CD4-positive, alpha-beta T cell (primary cell): ENCODE data around the gene SMAD3. TPM values are rescaled to one million over a fixed set of nuclear protein-coding genes. Genes with fewer than 3 reads are reported as not detected.

Source experiments
- ATAC-seq: fragments of 200-7000 bp; cut with Tn5 transposase; one replicate; pipeline ENCODE4 v1.10.0; 2022; ENCODE audit warnings: mild to moderate bottlenecking; ENCODE audit not compliant: poor library complexity
- CTCF ChIA-PET: fragments of 350-600 bp; sonication (Branson Sonifier 250); formaldehyde crosslinking; loops from one replicate; lab custom pipeline; 2021; ENCODE audit warnings: antibody characterized with exemption, inconsistent platforms; lab: Charles Lee
- POLR2A ChIA-PET: fragments of 350-600 bp; sonication (Branson Sonifier 250); formaldehyde crosslinking; loops from one replicate; lab custom pipeline; 2021; ENCODE audit warnings: antibody characterized with exemption, inconsistent platforms; lab: Charles Lee
- DNase-seq, 14 experiments: peaks; one replicate each; pipeline ENCODE4 v3.0.0-alpha.2; 2013 to 2020; ENCODE audit warnings: mixed read lengths in 2 of 14
- H3K27ac ChIP-seq, 2 donors: one replicate each; pipeline versions ENCODE4 v1.5.1 to v1.7.0; 2013; ENCODE audit warnings: low read length in 2 of 2, low read depth in 1 of 2, mild to moderate bottlenecking in 1 of 2
- H3K27me3 ChIP-seq, 2 experiments: 1 replicate in 1 of 2; 2 replicates in 1 of 2; pipeline versions ENCODE4 v1.6.1 to v1.7.0; 2013; ENCODE audit warnings: low read length in 2 of 2, control low read depth in 1 of 2, mild to moderate bottlenecking in 1 of 2, moderate library complexity in 1 of 2; ENCODE audit not compliant: insufficient read depth in 2 of 2, control insufficient read depth in 1 of 2
- H3K36me3 ChIP-seq: one replicate; pipeline ENCODE4 v1.6.1; 2013; ENCODE audit warnings: low read length, control low read depth; ENCODE audit not compliant: insufficient read depth
- H3K4me1 ChIP-seq: one replicate; pipeline ENCODE4 v1.6.1; 2013; ENCODE audit warnings: low read length, control low read depth; ENCODE audit not compliant: insufficient read depth
- H3K4me3 ChIP-seq: one replicate; pipeline ENCODE4 v1.5.1; 2013; ENCODE audit warnings: mild to moderate bottlenecking, low read length, moderate library complexity
- H3K9me3 ChIP-seq, 2 experiments: 1 replicate in 1 of 2; 2 replicates in 1 of 2; pipeline versions ENCODE4 v1.6.1 to v1.7.0; 2013; ENCODE audit warnings: low read length in 2 of 2, mild to moderate bottlenecking in 2 of 2, control low read depth in 1 of 2, moderate library complexity in 1 of 2; ENCODE audit not compliant: control insufficient read depth in 1 of 2, insufficient read depth in 1 of 2
- H3K27ac Mint-ChIP-seq: one replicate; pipeline ENCODE4 v1.8.0; 2020; ENCODE audit warnings: mixed read lengths
- H3K27me3 Mint-ChIP-seq: one replicate; pipeline ENCODE4 v1.8.0; 2021; ENCODE audit warnings: mixed read lengths
- H3K36me3 Mint-ChIP-seq: one replicate; pipeline ENCODE4 v1.8.0; 2021; ENCODE audit warnings: low read depth, mixed read lengths
- H3K4me1 Mint-ChIP-seq: one replicate; pipeline ENCODE4 v1.8.0; 2021; ENCODE audit warnings: low read depth, mixed read lengths
- H3K4me3 Mint-ChIP-seq: one replicate; pipeline ENCODE4 v1.8.0; 2020; ENCODE audit warnings: mild to moderate bottlenecking, mixed read lengths
- H3K9me3 Mint-ChIP-seq: one replicate; pipeline ENCODE4 v1.8.0; 2020; ENCODE audit warnings: mixed read lengths
- CTCF ChIP-seq: fragments of 200-600 bp; IDR thresholded peaks from one replicate; pipeline ENCODE4 v1.8.0; 2022; ENCODE audit warnings: antibody characterized with exemption, mild to moderate bottlenecking
- intact Hi-C, 2 experiments: fragments of 100-400 bp; cut with DNase I in 1 of 2; cut with micrococcal nuclease in 1 of 2; formaldehyde crosslinking; loops; one replicate each; pipeline versions ENCODE4 v1.15.1 to v1.9.0; 2023 to 2025; cut with DNase I, micrococcal nuclease
- total RNA-seq, 174 experiments: library from RNA in 2 of 174; stranded (reverse) in 2 of 174; gene quantifications; one replicate each; pipeline ENCODE4 v1.2.3 and lab custom pipeline; 2021 to 2026

SMAD3 gene
- total RNA-seq, 2 experiments from 2014 or later: 30.0 to 31.0 TPM

DNA sequence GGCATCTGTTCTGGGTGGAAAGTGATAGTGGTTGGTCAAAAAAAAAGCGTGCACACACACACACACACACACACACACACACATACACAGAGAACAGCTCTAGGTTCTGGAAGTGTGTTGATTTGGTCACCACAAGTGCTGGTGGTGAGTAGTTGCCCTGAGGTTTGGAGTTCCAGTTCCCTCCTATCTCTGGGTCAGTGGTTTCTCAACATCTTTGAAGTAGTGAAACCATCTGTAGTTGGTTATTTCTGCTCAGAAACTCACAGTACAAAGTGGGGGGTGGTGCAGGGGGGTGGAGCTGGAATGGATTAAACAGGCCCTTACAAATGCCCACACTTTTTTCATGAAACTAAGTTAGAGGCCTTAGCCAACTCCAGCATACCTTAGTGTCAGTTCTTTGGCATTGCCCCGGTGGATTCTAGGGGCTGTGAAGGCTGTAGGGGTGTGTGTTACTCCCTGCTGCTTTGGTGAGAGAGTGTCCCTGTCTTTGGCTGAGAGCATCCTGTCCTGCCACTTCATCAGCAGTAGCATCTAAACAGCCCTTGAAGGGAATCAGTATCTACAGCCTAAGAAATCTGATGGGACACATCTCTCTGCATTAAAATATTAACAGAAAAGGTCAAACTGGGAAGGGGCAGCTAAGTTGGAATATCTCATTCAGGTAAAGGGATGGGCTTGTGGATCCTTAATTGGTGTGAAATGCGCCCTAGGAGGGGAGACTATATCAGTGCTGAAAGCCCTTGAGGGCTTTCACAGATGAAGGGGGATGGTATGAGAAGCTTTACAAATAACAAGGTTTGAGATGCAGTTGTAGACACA lies 20.6 kb downstream of the SMAD3 start:
- Mint-ChIP-seq H3K36me3 (no peaks in the 10 kb centered on the region), H3K4me3 (peak overlapping the region; percentile 34), H3K4me1 (peaks cover 95% of the 10 kb centered on the region), H3K27me3 (no peaks in the 10 kb centered on the region), H3K27ac (peak overlapping the region; percentile 89), H3K9me3 (no peaks in the 10 kb centered on the region)
- no peak for TF ChIP-seq CTCF
- peaks cover 3% of the 10 kb centered on the region for H3K36me3 ChIP-seq
- no peak for ATAC-seq
- no peaks in the 10 kb centered on the region for H3K9me3 ChIP-seq
- no peak overlapping the region for H3K27ac ChIP-seq
- intact Hi-C loops: no loop called here
- no peaks in the 10 kb centered on the region for H3K27me3 ChIP-seq
- DNase-seq: peak in 4 of 14 experiments; percentile 4 to 74 (median 64)
- H3K4me1 ChIP-seq: peaks cover 100% of the 10 kb centered on the region
- POLR2A ChIA-PET: interaction anchor here (0.8 to 9.8 kb wide), 5 partner anchors 12 to 20 kb away, joined by 3 to 105 read pairs (median 6); no protein-coding TSS in a partner anchor
- CTCF ChIA-PET: interaction anchor here (1.2 kb wide), 1 partner anchor 27 kb away, joined by 3 read pairs; no protein-coding TSS in a partner anchor
- H3K4me3 ChIP-seq: no peak overlapping the region

DNA sequence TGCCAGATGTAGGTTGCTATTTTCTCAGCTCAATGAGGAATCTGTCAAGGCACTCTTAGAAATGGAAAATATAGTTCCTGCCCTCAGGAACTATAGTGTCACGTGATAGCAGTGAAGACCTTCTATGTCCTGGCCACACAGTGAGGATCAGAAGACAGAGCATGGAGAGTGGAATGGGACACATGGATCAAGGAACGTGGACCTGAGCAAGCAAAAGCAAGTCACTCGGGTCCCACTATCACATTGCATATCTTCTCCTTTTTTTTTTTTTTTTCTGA lies 21.2 kb downstream of the SMAD3 start:
- DNase-seq: no peak
- H3K36me3 Mint-ChIP-seq: no peaks in the 10 kb centered on the region
- H3K9me3 Mint-ChIP-seq: no peaks in the 10 kb centered on the region
- no peaks in the 10 kb centered on the region for H3K9me3 ChIP-seq
- H3K36me3 ChIP-seq: peaks cover under 1% of the 10 kb centered on the region
- H3K27ac Mint-ChIP-seq: peak overlapping the region; percentile 89
- POLR2A ChIA-PET: interaction anchor here (1.1 to 9.8 kb wide), 3 partner anchors 17 to 20 kb away, joined by 3 to 105 read pairs (median 6); no protein-coding TSS in a partner anchor
- H3K4me1 ChIP-seq: peaks cover 100% of the 10 kb centered on the region
- peaks cover 95% of the 10 kb centered on the region for H3K4me1 Mint-ChIP-seq
- no peak for ATAC-seq
- H3K4me3 ChIP-seq: no peak overlapping the region
- H3K27ac ChIP-seq: no peak overlapping the region
- H3K27me3 ChIP-seq: no peaks in the 10 kb centered on the region
- H3K27me3 Mint-ChIP-seq: no peaks in the 10 kb centered on the region
- H3K4me3 Mint-ChIP-seq: peak overlapping the region; percentile 8
- CTCF ChIA-PET: interaction anchor here (1.2 kb wide), 1 partner anchor 26 kb away, joined by 3 read pairs; no protein-coding TSS in a partner anchor
- no peak for TF ChIP-seq CTCF
- intact Hi-C loops: no loop called here

DNA sequence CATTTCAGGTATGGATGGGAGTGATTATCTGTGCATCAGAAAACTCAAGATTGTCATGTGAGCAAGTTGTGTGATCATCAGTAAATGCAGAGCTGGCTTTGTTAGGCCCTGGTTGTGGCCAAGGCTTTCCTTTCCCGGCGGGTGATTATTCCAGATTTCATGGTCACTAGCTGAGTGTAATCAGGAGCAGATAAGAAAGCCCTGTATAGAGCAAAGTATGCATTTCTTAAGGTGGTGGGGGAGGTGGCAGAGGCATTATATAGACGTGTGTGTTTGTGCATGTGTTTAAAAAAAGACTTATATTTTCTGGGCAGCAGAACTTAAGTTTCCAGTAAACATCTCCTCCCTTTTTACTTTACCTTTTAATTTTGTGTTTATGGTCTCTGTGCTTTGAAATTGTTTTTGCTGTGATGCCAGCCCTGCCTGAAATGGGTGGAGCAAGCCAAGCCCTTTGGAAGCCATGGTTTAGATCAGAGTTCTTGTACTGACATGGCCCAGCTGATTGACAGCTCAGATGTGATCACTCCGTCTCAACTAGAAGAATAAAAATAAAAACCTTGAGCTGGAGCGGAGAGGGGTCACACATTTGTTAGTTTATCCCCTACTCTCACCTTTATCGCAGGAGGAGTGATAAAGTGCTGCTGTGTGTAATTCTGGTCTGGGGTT lies 22.2 kb downstream of the SMAD3 start:
- no peak overlapping the region for H3K27ac ChIP-seq
- H3K4me3 ChIP-seq: no peak overlapping the region
- H3K36me3 Mint-ChIP-seq: peaks cover under 1% of the 10 kb centered on the region
- ChIA-PET CTCF (no interaction called here), POLR2A (interaction anchor here (0.7 to 9.8 kb wide), 2 partner anchors 16 to 33 kb away, joined by 3 to 105 read pairs; no protein-coding TSS in a partner anchor)
- peaks cover 100% of the 10 kb centered on the region for H3K4me1 ChIP-seq
- no peak for ATAC-seq
- peak overlapping the region; percentile 54 for H3K4me3 Mint-ChIP-seq
- peak overlapping the region; percentile 79 for H3K27ac Mint-ChIP-seq
- no peaks in the 10 kb centered on the region for H3K27me3 ChIP-seq
- H3K9me3 Mint-ChIP-seq: no peaks in the 10 kb centered on the region
- no peaks in the 10 kb centered on the region for H3K27me3 Mint-ChIP-seq
- intact Hi-C loops: no loop called here
- H3K4me1 Mint-ChIP-seq: peaks cover 95% of the 10 kb centered on the region
- no peaks in the 10 kb centered on the region for H3K9me3 ChIP-seq
- no peak for TF ChIP-seq CTCF
- DNase-seq: peak in 1 of 14 experiments; percentile 3
- H3K36me3 ChIP-seq: peaks cover 4% of the 10 kb centered on the region
